ENCODE measurements around the gene UNC119.

- TF ChIP-seq CTCF (IDR thresholded peaks at IDR 0.05) (no peak), POLR2A (IDR thresholded peaks at IDR 0.05) (no peak)
These were observed 15.2 kb upstream of the UNC119 start for GRCh38 chr17:28567604-28568003.
